Duodenal mucosa (tissue), 2 donors: ENCODE measurements around the gene KLK13.

Experiments used
- H3K27ac ChIP-seq: one replicate; pipeline ENCODE4 v1.7.0; 2013; ENCODE audit warnings: low read depth, low read length
- H3K27me3 ChIP-seq, 2 donors: one replicate each; pipeline ENCODE4 v1.7.0; 2013; ENCODE audit warnings: low read length in 2 of 2, control low read depth in 1 of 2; ENCODE audit not compliant: insufficient read depth in 2 of 2, control insufficient read depth in 1 of 2
- H3K36me3 ChIP-seq, 2 donors: one replicate each; pipeline ENCODE4 v1.7.0; 2013; ENCODE audit warnings: low read length in 2 of 2, control low read depth in 1 of 2; ENCODE audit not compliant: insufficient read depth in 2 of 2, control insufficient read depth in 1 of 2
- H3K4me1 ChIP-seq, 2 donors: one replicate each; pipeline ENCODE4 v1.7.0; 2013; ENCODE audit warnings: low read length in 2 of 2, control low read depth in 1 of 2; ENCODE audit not compliant: insufficient read depth in 2 of 2, control insufficient read depth in 1 of 2
- H3K4me3 ChIP-seq, 2 donors: one replicate each; pipeline ENCODE4 v1.7.0; 2013; ENCODE audit warnings: low read length in 2 of 2, low read depth in 1 of 2
- H3K9ac ChIP-seq, 2 donors: one replicate each; pipeline ENCODE4 v1.7.0; 2013; ENCODE audit warnings: low read length in 2 of 2, low read depth in 1 of 2
- H3K9me3 ChIP-seq, 2 donors: one replicate each; pipeline ENCODE4 v1.7.0; 2013; ENCODE audit warnings: low read length in 2 of 2, control low read depth in 1 of 2; ENCODE audit not compliant: control insufficient read depth in 1 of 2

KLK13 gene

GRCh38 chr19:51065221-51065960 lies 499 bp upstream of the KLK13 start:
- Histone ChIP-seq H3K27ac (no peak overlapping the region), H3K9me3 (no peaks in the 10 kb centered on the region), H3K36me3 (no peaks in the 10 kb centered on the region), H3K4me1 (no peaks in the 10 kb centered on the region), H3K9ac (no peak overlapping the region), H3K27me3 (peaks cover 6 to 11% of the 10 kb centered on the region in 2 donors), H3K4me3 (peak overlapping the region; percentile 28 to 30)

GRCh38 chr19:51063664-51064063 lies 1.2 kb downstream of the KLK13 start:
- Histone ChIP-seq H3K4me1 (no peaks in the 10 kb centered on the region), H3K36me3 (no peaks in the 10 kb centered on the region), H3K9ac (no peak overlapping the region), H3K9me3 (no peaks in the 10 kb centered on the region), H3K27ac (no peak overlapping the region), H3K4me3 (no peak overlapping the region), H3K27me3 (peaks cover 6 to 11% of the 10 kb centered on the region in 2 donors)

- no peak overlapping the region for H3K27ac ChIP-seq
- H3K27me3 ChIP-seq = peaks cover 6 to 10% of the 10 kb centered on the region in 2 donors
- H3K4me1 ChIP-seq = no peaks in the 10 kb centered on the region
- no peaks in the 10 kb centered on the region for H3K9me3 ChIP-seq
- no peak overlapping the region for H3K9ac ChIP-seq
- H3K4me3 ChIP-seq = no peak overlapping the region
- H3K36me3 ChIP-seq = no peaks in the 10 kb centered on the region
These were observed 3.9 kb downstream of the KLK13 start for GRCh38 chr19:51060973-51061372.

DNA sequence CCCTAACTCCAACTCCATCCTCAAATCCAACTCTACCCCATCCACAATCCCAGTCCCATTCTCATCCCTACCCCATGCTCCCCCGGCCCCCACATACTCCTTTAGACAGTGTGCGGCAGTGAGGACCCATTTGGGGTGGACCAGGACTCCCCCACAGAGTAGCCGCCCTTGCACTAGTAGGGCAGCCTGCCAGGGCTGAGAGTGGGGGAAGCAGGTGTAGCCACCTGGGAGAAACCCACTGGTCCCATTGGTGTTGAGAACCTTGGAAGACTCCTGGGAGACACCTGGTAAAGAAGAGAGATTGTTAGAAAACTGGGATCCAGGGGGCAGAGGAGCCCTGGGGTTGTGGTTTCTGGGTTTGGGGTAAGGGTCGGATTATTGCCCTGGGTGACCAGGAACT lies 4.6 kb downstream of the KLK13 start:
- Histone ChIP-seq H3K27ac (no peak overlapping the region), H3K27me3 (peaks cover 4 to 6% of the 10 kb centered on the region in 2 donors), H3K36me3 (no peaks in the 10 kb centered on the region), H3K9ac (no peak overlapping the region), H3K9me3 (no peaks in the 10 kb centered on the region), H3K4me3 (no peak overlapping the region), H3K4me1 (no peaks in the 10 kb centered on the region)

- no peaks in the 10 kb centered on the region for H3K4me1 ChIP-seq
- H3K4me3 ChIP-seq = no peak overlapping the region
- no peak overlapping the region for H3K27ac ChIP-seq
- H3K9me3 ChIP-seq = no peaks in the 10 kb centered on the region
- H3K36me3 ChIP-seq = no peaks in the 10 kb centered on the region
- H3K27me3 ChIP-seq = peaks cover 0 to 6% of the 10 kb centered on the region in 2 donors
- H3K9ac ChIP-seq = no peak overlapping the region
These were observed 5.2 kb downstream of the KLK13 start for GRCh38 chr19:51059715-51060114.

- H3K27ac ChIP-seq = no peak overlapping the region
- no peak overlapping the region for H3K4me3 ChIP-seq
- no peaks in the 10 kb centered on the region for H3K36me3 ChIP-seq
- no peak overlapping the region for H3K9ac ChIP-seq
- no peaks in the 10 kb centered on the region for H3K4me1 ChIP-seq
- no peaks in the 10 kb centered on the region for H3K27me3 ChIP-seq
- no peaks in the 10 kb centered on the region for H3K9me3 ChIP-seq
These were observed 9.0 kb downstream of the KLK13 start for GRCh38 chr19:51055866-51056265.

GRCh38 chr19:51047031-51047335 lies 17.9 kb downstream of the KLK13 start:
- H3K4me1 ChIP-seq = no peaks in the 10 kb centered on the region
- no peaks in the 10 kb centered on the region for H3K27me3 ChIP-seq
- no peak overlapping the region for H3K27ac ChIP-seq
- no peak overlapping the region for H3K4me3 ChIP-seq
- no peaks in the 10 kb centered on the region for H3K9me3 ChIP-seq
- H3K36me3 ChIP-seq = no peaks in the 10 kb centered on the region
- no peak overlapping the region for H3K9ac ChIP-seq

DNA sequence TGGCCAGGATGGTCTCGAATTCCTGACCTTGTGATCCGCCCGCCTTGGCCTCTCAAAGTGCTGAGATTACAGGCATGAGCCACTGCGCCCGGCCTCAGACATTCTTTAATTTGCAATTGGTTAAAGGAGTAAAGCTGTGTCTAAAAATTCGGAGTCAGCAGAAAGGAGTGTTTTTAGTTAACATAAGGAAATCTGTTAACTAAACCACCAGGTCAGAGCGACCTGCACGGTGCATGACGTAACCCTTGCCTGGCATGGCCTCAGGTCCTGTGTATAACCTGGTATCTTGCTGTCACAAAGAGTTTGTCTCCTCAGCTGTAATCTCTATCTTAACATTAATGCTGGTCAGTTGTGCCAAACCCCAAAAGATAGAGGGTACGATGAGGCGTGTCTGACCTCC lies 20.6 kb downstream of the KLK13 start:
- no peaks in the 10 kb centered on the region for H3K4me1 ChIP-seq
- no peak overlapping the region for H3K27ac ChIP-seq
- H3K36me3 ChIP-seq = no peaks in the 10 kb centered on the region
- no peak overlapping the region for H3K9ac ChIP-seq
- H3K4me3 ChIP-seq = no peak overlapping the region
- no peaks in the 10 kb centered on the region for H3K27me3 ChIP-seq
- H3K9me3 ChIP-seq = no peaks in the 10 kb centered on the region

DNA sequence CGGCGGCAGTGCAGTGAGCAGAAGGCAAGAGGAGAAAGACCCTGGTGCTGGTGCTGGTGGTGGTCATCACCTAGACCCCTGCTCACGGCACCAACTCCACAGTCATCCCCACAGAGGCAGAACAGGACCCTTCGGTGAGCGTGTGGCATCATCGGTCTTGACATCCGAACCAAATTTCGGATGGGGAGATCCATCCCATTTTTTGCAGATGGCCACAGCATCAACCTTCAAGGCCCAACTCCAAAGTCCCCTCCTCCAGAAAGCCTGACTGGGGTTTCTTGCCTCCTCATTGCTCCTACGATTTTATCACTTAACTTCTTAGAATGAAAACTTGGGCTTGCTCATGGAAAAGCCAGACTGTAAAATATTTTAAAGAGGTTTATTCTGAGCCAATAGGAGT lies 21.4 kb downstream of the KLK13 start:
- H3K4me1 ChIP-seq = no peaks in the 10 kb centered on the region
- no peaks in the 10 kb centered on the region for H3K27me3 ChIP-seq
- H3K9ac ChIP-seq = no peak overlapping the region
- H3K4me3 ChIP-seq = no peak overlapping the region
- no peaks in the 10 kb centered on the region for H3K9me3 ChIP-seq
- H3K36me3 ChIP-seq = no peaks in the 10 kb centered on the region
- H3K27ac ChIP-seq = no peak overlapping the region

DNA sequence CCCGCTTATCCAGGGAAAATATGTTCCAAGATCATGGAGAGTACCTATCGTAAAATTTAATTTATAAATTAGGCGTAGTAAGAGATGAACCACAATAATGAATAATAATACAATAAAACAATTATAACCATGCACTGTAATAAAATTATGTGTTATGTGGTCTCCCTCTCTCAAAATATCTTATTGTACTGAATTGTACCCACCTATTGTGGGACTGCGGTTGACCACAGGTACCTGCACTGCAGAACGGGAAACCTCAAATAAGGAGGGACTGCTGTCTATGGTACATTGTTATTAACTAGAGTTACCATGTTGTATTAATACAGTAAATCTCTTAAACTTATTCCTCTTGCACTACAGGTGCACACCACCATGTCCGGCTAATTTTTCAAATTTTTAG lies 24.7 kb downstream of the KLK13 start:
- H3K27me3 ChIP-seq = no peaks in the 10 kb centered on the region
- no peaks in the 10 kb centered on the region for H3K9me3 ChIP-seq
- H3K36me3 ChIP-seq = no peaks in the 10 kb centered on the region
- no peak overlapping the region for H3K9ac ChIP-seq
- H3K4me3 ChIP-seq = no peak overlapping the region
- H3K4me1 ChIP-seq = no peaks in the 10 kb centered on the region
- no peak overlapping the region for H3K27ac ChIP-seq

- H3K9me3 ChIP-seq = no peaks in the 10 kb centered on the region
- H3K4me1 ChIP-seq = no peaks in the 10 kb centered on the region
- no peak overlapping the region for H3K9ac ChIP-seq
- no peaks in the 10 kb centered on the region for H3K36me3 ChIP-seq
- no peak overlapping the region for H3K4me3 ChIP-seq
- no peak overlapping the region for H3K27ac ChIP-seq
- no peaks in the 10 kb centered on the region for H3K27me3 ChIP-seq
These were observed 28.4 kb downstream of the KLK13 start for GRCh38 chr19:51036519-51036918.
